H1 (cell line): Measurements from ENCODE around the gene POU6F2. TPM values are rescaled to one million over a fixed set of nuclear protein-coding genes. Genes with fewer than 3 reads are reported as not detected.

Source experiments
- CBX5 ChIP-seq: fragments of 300-800, 300-1000 bp; sonication (generic); IDR thresholded peaks from 2 replicates; pipeline ENCODE4 v1.7.1; 2016; ENCODE audit warnings: antibody characterized with exemption, low read length, low read depth
- EP300 ChIP-seq, 2 experiments: IDR thresholded peaks; 1 replicate in 1 of 2; 2 replicates in 1 of 2; pipeline ENCODE4 v1.6.1; 2011 to 2012; ENCODE audit warnings: low read depth in 2 of 2, low read length in 2 of 2, mild to moderate bottlenecking in 2 of 2, borderline replicate concordance in 1 of 2, inconsistent platforms in 1 of 2, moderate library complexity in 1 of 2
- RFX5 ChIP-seq: IDR thresholded peaks from 2 replicates; pipeline ENCODE4 v1.6.1; 2011; ENCODE audit warnings: low read depth, low read length, improper control_type of control experiment, borderline replicate concordance
- polyA plus RNA-seq, 7 experiments: library from polyadenylated mRNA; depleted of rRNA in 3 of 7; stranded (reverse) in 5 of 7; unstranded in 2 of 7; fragments of >200 nt in 5 of 7; fragments of 200-250 nt in 2 of 7; gene quantifications; 1 replicate in 5 of 7; 2 replicates in 1 of 7; 4 replicates in 1 of 7; pipeline versions ENCODE4 v1.2.1 to v1.2.3, GENCODE V29; 2011 to 2013; ENCODE audit warnings: missing spikeins in 2 of 7, mixed read lengths in 2 of 7
- total RNA-seq: library from RNA; stranded (reverse); fragmentation: NEBNext Ultra II Directional; extraction: Animal tissue kit (Norgen Biotek cat#: 25700); gene quantifications from 2 replicates; pipeline ENCODE4 v1.2.1, GENCODE V29; 2021
- TF ChIP-seq, protein P1 (sequence below): IDR thresholded peaks from 2 replicates; pipeline ENCODE4 v1.6.1; 2012; ENCODE audit warnings: inconsistent platforms

Gene POU6F2
- total and polyA plus RNA-seq, 2 of the 8 experiments (the other 6 are each of a cell fraction or from before 2014, with no cell fraction given) = 1.1 to 2.0 TPM

DNA sequence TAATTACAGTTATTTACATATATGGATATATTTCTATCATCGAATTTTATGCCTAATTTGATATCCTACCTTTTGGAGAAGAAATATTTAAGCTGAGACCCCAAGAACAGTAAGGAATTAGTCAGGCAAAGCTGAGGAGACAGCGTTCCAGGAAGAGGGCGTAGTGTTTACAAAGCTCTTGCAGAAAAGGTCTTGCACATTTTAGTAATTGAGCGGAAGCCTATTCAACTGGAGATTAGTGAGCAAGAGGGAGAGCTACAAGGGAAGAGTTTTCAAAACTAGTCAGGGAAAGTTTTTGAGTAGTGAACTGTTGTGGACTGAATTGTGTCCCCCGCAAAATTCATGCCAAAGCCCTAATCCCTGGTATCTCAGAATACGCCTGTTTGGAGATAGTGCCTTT is 26.5 kb upstream of the POU6F2 start (continued):
- TF ChIP-seq, protein P1, sequence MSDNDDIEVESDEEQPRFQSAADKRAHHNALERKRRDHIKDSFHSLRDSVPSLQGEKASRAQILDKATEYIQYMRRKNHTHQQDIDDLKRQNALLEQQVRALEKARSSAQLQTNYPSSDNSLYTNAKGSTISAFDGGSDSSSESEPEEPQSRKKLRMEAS = no peak
- no peak for TF ChIP-seq CBX5
- TF ChIP-seq EP300 (IDR thresholded peaks at IDR 0.05; ENCODE audit: borderline replicate concordance in 1 of 2, low read depth in 2 of 2, low read length in 2 of 2) = no peak
- no peak for TF ChIP-seq RFX5
